AG04450 (cell line): ENCODE results near the gene NELFCD. TPM values are rescaled to one million over a fixed set of nuclear protein-coding genes. Genes with fewer than 3 reads are reported as not detected.
"Not testable (repeated sequence)": the region's sequence is repeated elsewhere in the genome, so short reads cannot be mapped to it uniquely, and the experiment has no call there.

Experiments used
- CTCF ChIA-PET: fragments of 300-600, 350-600 bp; formaldehyde crosslinking; extraction: SDS; loops from one replicate; lab custom pipeline; 2022; ENCODE audit warnings: antibody characterized with exemption, inconsistent platforms; lab: Charles Lee
- POLR2A ChIA-PET: fragments of 350-600 bp; formaldehyde crosslinking; extraction: SDS; loops from one replicate; lab custom pipeline; 2021; ENCODE audit warnings: antibody characterized with exemption, inconsistent platforms; lab: Yijun Ruan, JAX
- DNase-seq: peaks from one replicate; pipeline ENCODE4 v3.0.0-alpha.2; 2011; ENCODE audit warnings: low read depth, low spot score
- H3K27ac ChIP-seq: one replicate; pipeline ENCODE4 v1.5.1; 2012; ENCODE audit warnings: low read depth, low read length, control low read depth
- H3K27me3 ChIP-seq: one replicate; pipeline ENCODE4 v1.6.0; 2012; ENCODE audit warnings: low read length; ENCODE audit not compliant: control insufficient read depth, insufficient read depth
- H3K4me3 ChIP-seq: 2 replicates; pipeline ENCODE4 v1.5.1; 2011; ENCODE audit warnings: mild to moderate bottlenecking, low read depth, low read length, control low read depth
- H3K9me3 ChIP-seq: 2 replicates; pipeline ENCODE4 v1.5.1; 2012; ENCODE audit warnings: low read length; ENCODE audit not compliant: control insufficient read depth, insufficient read depth
- CTCF ChIP-seq: IDR thresholded peaks from 2 replicates; pipeline ENCODE4 v1.5.1; 2011; ENCODE audit warnings: low read depth, low read length, control low read depth, inconsistent platforms
- polyA plus RNA-seq: library from polyadenylated mRNA; depleted of rRNA; stranded (reverse); fragments of >200 nt; gene quantifications from 2 replicates; pipeline ENCODE4 v1.2.3, GENCODE V29; 2011

NELFCD gene
- polyA plus RNA-seq, 1 experiment: 79.9 TPM

- Histone ChIP-seq H3K4me3 (no peak overlapping the region), H3K27me3 (no peaks in the 10 kb centered on the region), H3K9me3 (no peaks in the 10 kb centered on the region), H3K27ac (no peak overlapping the region)
- POLR2A ChIA-PET: no interaction called here
- CTCF ChIA-PET: no interaction called here
- TF ChIP-seq CTCF: no peak
- no peak for DNase-seq
These were observed 28.0 kb upstream of the NELFCD start for GRCh38 chr20:58953050-58953449.

DNA sequence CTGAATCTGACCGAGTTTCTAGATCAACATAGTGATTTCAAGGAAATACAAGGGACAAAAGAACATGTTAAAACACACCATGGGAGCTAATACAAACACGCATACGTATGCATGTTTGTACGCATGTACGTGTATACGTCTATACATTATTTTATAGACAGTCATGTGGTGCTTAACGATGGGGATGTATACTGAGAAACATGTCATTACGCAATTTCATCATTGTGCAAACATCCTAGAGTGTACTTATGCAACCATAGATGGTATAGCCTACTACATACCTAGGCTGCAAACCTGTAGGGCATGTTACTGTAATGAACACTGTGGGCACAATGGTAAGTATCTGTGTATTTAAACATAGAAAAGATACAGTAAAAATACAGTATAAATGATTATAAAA lies 25.0 kb upstream of the NELFCD start:
- TF ChIP-seq CTCF: no peak
- Histone ChIP-seq H3K27ac (no peak overlapping the region), H3K4me3 (no peak overlapping the region), H3K27me3 (no peaks in the 10 kb centered on the region), H3K9me3 (no peaks in the 10 kb centered on the region)
- ChIA-PET CTCF (no interaction called here), POLR2A (no interaction called here)
- DNase-seq: no peak

DNA sequence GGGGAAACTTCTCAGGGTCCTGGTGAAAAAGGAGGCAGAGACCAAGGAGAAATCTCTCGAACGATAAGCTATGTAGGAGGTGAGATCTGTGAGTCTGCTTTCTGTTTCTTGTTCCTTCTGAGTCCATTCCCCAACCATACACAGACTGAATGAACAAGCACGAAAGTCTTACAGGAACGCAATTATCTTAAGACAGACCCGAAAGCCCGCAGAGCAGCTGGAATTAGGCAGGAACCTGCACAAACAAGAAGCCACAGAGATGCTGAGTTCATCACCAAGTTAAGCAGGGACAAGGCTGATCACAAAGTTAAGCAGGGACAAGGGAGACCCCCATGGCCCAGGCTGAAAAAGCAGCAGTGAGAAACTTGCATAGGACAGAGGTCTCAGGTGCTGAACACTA lies 21.4 kb upstream of the NELFCD start:
- H3K27ac ChIP-seq: no peak overlapping the region
- ChIA-PET POLR2A (no interaction called here), CTCF (no interaction called here)
- no peak for DNase-seq
- no peak for TF ChIP-seq CTCF
- no peak overlapping the region for H3K4me3 ChIP-seq
- no peaks in the 10 kb centered on the region for H3K9me3 ChIP-seq
- peaks cover 3% of the 10 kb centered on the region for H3K27me3 ChIP-seq

DNA sequence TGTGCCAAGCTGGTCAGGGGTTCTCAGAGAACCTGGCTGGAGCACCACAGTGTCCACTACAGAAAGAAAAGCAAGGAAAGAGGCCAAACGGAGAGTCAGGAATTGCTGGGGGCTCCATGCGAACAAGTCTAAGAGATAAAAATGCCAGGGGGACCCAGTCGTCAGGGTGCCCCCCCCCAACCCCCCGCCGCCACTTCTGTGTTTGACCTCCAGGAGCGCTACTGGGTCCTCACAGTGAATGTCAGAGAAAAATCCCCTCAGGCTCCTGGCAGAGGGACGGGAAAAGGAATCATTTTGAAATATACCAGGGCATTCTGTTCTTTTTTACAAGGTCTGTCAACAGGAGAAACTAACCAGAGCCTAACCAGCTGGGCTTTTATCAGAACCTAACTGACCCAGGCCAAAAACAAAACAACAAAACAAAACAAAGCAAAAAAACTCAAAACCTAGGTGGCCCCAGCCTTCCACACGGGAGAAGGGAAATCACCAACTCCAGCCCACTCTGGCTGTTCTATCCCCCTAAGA lies 17.9 kb upstream of the NELFCD start:
- ChIA-PET CTCF (no interaction called here), POLR2A (no interaction called here)

GRCh38 chr20:58963922-58964321 lies 17.1 kb upstream of the NELFCD start:
- H3K27me3 ChIP-seq, CTCF ChIA-PET, POLR2A ChIA-PET, DNase-seq, H3K4me3 ChIP-seq, H3K27ac ChIP-seq, H3K9me3 ChIP-seq: not testable (repeated sequence)

More for the DNA sequence above, 17.9 kb upstream of the NELFCD start:
- H3K9me3 ChIP-seq: no peaks in the 10 kb centered on the region; the same call in 1 of the 2 replicates
- no peak for TF ChIP-seq CTCF
- H3K27me3 ChIP-seq: peaks cover 3% of the 10 kb centered on the region
- no peak overlapping the region for H3K4me3 ChIP-seq
- no peak for DNase-seq
- no peak overlapping the region for H3K27ac ChIP-seq
